ENCODE measurements around the gene TSHR. TPM values are rescaled to one million over a fixed set of nuclear protein-coding genes. Genes with fewer than 3 reads are reported as not detected.

Gene TSHR
- total RNA-seq, 6 experiments from 2014 or later: not detected

DNA sequence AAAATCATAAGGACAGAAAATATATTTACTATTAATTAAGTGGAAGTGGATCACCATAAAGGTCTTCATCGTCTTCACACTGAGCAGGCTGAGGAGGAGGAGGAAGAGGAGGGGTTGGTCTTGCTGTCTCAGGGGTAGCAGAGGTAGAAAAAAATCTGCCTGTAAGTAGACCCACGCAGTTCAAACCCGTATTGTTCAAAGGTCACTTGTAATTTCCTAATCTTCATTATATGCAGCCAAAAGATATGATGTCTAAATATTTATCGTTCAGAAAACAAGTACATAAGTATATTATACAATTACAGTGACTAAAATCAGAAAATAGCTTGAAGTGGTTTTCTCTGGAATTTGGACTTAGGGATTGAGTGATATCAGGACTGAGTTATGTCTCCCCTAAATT, 193.2 kb downstream of the TSHR start:
- no peaks in the 10 kb centered on the region; the same call in 1 of the 2 replicates for H3K27me3 Mint-ChIP-seq (ENCODE audit: insufficient read depth)
- peaks cover 13% of the 10 kb centered on the region; the same call in 1 of the 2 replicates for H3K4me1 Mint-ChIP-seq (ENCODE audit: low read depth)
- no peak for TF ChIP-seq CTCF (IDR thresholded peaks at IDR 0.05)
- H3K27ac Mint-ChIP-seq: no peak overlapping the region
- H3K9me3 Mint-ChIP-seq: no peaks in the 10 kb centered on the region
- DNase-seq: no peak
- H3K36me3 Mint-ChIP-seq (ENCODE audit: low read depth): no peaks in the 10 kb centered on the region
- no peak overlapping the region for H3K4me3 Mint-ChIP-seq

DNA sequence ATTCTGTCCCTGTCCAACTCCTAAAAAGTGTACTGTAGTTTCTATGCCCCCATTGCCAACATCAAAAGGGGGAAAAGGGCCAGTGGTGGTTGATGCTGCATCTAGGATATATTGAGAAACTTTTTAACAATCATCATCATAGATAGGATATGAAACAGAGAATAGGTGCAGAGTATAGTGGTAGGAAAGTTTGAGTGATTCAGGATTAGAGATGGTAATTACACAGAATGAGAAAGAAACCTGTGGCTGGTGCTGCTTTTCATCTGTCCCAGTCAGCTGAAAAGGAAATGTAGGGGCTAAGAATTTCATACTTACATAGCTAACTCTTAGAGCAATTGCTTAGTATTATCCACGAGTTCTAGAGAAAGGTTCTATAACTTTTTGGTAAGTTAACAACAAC, 197.8 kb downstream of the TSHR start:
- Mint-ChIP-seq H3K4me1 (ENCODE audit: low read depth) (no peaks in the 10 kb centered on the region), H3K4me3 (no peak overlapping the region), H3K27me3 (ENCODE audit: insufficient read depth) (peaks cover 4% of the 10 kb centered on the region; the same call in 1 of the 2 replicates), H3K36me3 (ENCODE audit: low read depth) (no peaks in the 10 kb centered on the region), H3K9me3 (no peaks in the 10 kb centered on the region), H3K27ac (no peak overlapping the region)
- no peak for TF ChIP-seq CTCF (IDR thresholded peaks at IDR 0.05)
- no peak for DNase-seq

GRCh38 chr14:81157431-81157830, 202.0 kb downstream of the TSHR start:
- Mint-ChIP-seq H3K27ac (no peak overlapping the region), H3K36me3 (ENCODE audit: low read depth) (no peaks in the 10 kb centered on the region), H3K4me1 (ENCODE audit: low read depth) (no peaks in the 10 kb centered on the region), H3K4me3 (no peak overlapping the region), H3K9me3 (no peaks in the 10 kb centered on the region), H3K27me3 (ENCODE audit: insufficient read depth) (peaks cover 5% of the 10 kb centered on the region; the same call in 1 of the 2 replicates)
- DNase-seq: no peak
- TF ChIP-seq CTCF (IDR thresholded peaks at IDR 0.05): no peak

DNA sequence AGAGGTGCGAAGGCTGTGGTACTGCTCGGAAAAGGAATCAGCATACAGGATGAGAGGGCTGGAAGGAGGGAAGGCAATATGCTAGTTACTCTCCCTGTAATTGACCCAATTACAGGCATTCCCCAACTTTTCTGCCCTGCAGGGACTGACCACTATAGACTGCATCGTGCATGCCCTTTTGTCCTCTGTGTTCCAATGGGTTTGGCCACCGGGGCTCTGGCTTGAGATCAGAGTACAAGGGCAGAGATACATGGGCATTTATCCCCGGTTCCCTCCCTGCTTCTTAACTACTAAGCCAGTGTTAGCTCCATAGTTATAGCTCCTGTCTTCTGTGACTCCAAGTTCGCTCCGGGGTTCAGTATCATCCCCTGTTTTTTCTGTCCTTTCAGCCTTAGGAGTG, 205.7 kb downstream of the TSHR start:
- Mint-ChIP-seq H3K9me3 (no peaks in the 10 kb centered on the region), H3K4me3 (no peak overlapping the region), H3K4me1 (ENCODE audit: low read depth) (peaks cover 14% of the 10 kb centered on the region), H3K27me3 (ENCODE audit: insufficient read depth) (peaks cover 5% of the 10 kb centered on the region; the same call in 1 of the 2 replicates), H3K27ac (no peak overlapping the region), H3K36me3 (ENCODE audit: low read depth) (no peaks in the 10 kb centered on the region)
- no peak for DNase-seq
- no peak for TF ChIP-seq CTCF (IDR thresholded peaks at IDR 0.05)

DNA sequence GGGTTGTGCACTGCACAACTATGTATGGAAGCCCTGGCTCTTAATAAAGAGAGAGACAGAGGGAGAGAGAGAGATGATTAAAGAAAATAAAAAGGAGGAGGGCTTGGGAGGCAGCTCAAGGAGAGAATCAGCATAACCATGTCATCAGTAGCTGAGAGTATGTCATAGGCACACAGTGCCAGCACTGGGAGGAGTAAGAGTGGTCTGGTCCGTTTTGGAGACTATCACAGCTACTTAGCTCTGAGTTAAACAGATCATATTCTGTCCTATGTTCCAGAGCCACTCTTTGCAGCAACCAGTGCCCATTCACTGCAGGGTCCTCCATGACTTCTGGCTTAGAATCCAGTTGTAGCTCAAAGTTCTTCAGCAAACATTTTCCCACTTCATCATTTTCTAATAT, 206.3 kb downstream of the TSHR start:
- Mint-ChIP-seq H3K27me3 (ENCODE audit: insufficient read depth) (peaks cover 5% of the 10 kb centered on the region; the same call in 1 of the 2 replicates), H3K4me3 (no peak overlapping the region), H3K4me1 (ENCODE audit: low read depth) (peaks cover 14% of the 10 kb centered on the region), H3K36me3 (ENCODE audit: low read depth) (no peaks in the 10 kb centered on the region), H3K27ac (no peak overlapping the region), H3K9me3 (no peaks in the 10 kb centered on the region)
- TF ChIP-seq CTCF (IDR thresholded peaks at IDR 0.05): no peak
- no peak for DNase-seq

DNA sequence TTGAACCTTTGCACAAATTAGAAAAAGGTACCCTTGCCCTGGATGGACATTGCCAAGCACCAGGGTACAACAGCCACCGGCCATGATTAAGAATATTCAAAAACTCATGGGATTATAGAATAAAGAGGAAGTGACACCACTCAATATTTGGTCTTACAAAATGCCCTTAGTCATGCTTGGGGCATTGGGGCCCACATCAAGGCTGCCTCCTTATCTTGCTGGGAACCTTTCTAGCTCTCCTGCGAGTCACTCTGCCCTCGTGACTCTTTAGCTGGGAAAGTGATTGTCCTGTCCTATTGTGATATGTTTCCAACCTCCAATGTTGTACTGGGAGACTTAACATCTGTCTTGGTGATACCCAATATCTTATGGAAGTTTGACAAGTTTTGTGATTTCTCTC, 207.5 kb downstream of the TSHR start:
- H3K27me3 Mint-ChIP-seq (ENCODE audit: insufficient read depth): peaks cover 4% of the 10 kb centered on the region; the same call in 1 of the 2 replicates
- DNase-seq: no peak

More for the DNA sequence above, 207.5 kb downstream of the TSHR start:
- Mint-ChIP-seq H3K27ac (no peak overlapping the region), H3K9me3 (no peaks in the 10 kb centered on the region), H3K4me3 (no peak overlapping the region), H3K4me1 (ENCODE audit: low read depth) (peaks cover 14% of the 10 kb centered on the region), H3K36me3 (ENCODE audit: low read depth) (no peaks in the 10 kb centered on the region)
- TF ChIP-seq CTCF (IDR thresholded peaks at IDR 0.05): no peak

Data from HFFc6 (cell line).